HG03575 (cell line): ENCODE data around the gene OR10G4.
"Not testable (repeated sequence)": the region's sequence is repeated elsewhere in the genome, so short reads cannot be mapped to it uniquely, and the experiment has no call there.

Experiments used
- ATAC-seq: cut with Tn5 transposase; IDR thresholded peaks from one replicate; pipeline ENCODE4 v1.9.1; 2021; ENCODE audit not compliant: unreplicated experiment, insufficient number of reproducible peaks, low FRiP score; ENCODE audit errors: extremely low read depth

OR10G4 gene, protein sequence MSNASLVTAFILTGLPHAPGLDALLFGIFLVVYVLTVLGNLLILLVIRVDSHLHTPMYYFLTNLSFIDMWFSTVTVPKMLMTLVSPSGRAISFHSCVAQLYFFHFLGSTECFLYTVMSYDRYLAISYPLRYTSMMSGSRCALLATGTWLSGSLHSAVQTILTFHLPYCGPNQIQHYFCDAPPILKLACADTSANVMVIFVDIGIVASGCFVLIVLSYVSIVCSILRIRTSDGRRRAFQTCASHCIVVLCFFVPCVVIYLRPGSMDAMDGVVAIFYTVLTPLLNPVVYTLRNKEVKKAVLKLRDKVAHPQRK

DNA sequence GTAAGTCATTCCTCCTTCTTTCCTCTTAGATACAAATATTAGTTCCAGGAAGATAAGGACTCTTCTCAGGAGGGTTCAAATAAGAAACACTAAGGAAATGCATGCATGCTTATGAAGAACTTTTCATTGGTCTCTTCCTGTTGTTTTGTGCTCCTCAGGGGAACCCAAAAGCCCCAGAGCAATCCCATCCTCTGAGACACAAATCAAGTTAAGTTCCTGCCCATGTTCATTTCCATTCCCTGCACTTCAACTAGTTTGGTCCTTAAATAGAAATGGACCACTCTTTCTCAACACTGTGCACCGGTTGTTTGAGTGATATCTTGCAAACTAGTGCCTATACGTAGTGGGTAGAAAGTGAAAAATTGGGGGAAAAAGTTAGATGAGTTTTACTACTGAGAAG is at the start of gene OR10G4:
Gene OR10G4 (plus strand): TSS at position 301 of the 400 bp plus-strand sequence. CDS start 2,578 bp downstream, outside the sequence.
- no peak for ATAC-seq

DNA sequence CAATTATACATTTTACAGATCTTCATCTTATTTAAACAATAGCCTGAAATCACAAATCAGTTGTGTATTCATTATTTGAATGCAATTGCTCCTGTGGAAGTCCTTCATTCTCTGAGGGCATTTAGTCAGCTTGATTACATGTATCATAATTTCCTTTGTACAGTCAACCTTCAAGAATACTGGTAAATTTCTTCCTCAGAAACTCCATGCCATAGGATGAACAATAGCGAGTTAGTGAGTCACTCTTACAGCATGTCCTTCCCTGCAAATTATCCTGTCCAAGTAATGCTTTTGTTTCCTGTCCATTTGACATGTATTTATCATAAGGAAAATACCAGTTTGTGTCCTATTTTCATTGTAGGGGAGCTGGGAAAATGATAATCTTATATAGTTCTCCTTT is 39.0 kb upstream of the OR10G4 start:
- no peak for ATAC-seq

DNA sequence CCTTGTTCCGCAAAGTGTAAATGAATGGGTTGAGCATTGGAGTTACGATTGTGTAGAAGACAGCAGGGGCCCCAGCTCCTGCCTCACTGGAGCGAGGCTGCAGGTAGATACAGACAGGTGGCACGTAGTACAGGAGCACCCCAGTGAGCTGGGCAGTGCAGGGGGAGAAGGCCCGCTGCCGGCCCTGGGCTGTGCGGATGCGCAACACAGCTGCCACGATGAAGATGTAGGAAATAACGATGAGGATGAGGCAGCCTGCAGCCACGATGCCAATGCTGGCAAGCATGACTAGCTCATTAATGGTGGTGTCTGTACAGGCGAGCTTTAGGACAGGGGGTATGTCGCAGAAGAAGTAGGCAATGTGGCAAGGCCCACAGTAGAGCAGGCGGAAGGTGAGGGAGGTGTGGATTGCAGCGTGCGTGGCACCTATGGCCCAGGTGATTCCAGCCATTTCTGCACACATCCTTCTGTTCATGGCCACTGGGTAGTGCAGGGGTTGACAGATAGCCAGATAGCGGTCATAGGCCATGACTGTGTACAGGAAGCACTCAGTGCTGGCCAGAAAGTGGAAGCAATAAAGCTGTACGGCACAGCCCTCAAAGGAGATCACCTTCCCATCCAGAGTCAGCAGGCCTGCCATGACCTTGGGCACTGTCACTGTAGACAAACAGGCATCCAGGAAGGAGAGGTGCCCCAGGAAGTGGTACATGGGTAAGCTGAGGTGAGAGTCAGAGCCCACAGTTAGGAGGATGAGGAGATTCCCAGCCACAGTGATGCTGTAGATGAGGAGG is 35.8 kb upstream of the OR10G4 start:
- ATAC-seq = no peak

DNA sequence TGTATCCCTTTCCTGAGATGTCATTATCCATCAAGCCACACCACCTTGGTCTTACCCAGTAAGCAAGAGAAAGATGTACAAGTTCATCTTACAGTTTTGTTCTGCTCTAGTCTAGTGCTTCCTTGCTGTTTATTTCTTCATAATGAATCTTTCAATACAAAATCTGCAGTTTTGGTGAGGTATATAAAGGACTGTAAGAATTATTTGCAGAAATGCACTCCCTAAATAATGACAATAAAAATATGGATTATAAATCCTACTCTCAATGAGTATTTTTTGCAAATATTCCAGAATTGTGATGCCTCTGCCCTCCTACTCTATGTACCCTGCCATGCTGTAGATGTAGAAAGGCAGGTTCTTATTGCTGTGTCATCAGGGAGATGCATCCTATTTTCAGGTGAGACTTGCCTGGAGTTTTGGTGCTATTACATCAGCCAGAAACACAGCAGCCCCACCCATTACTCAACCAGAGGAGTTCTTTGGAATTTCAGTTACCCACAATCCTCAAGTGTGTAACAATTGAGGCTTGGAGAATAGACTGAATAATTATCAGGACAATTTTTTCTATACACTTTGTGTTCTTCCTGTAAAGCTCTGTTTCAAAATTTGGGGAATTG is 35.0 kb upstream of the OR10G4 start, which contains the start of gene OR10S1:
Gene OR10S1 (minus strand): TSS at position 51 of the 617 bp plus-strand sequence. CDS start 117 bp downstream, outside the sequence.
- ATAC-seq = no peak

GRCh38 chr11:123979311-123979710 is 33.5 kb upstream of the OR10G4 start:
- ATAC-seq = no peak

DNA sequence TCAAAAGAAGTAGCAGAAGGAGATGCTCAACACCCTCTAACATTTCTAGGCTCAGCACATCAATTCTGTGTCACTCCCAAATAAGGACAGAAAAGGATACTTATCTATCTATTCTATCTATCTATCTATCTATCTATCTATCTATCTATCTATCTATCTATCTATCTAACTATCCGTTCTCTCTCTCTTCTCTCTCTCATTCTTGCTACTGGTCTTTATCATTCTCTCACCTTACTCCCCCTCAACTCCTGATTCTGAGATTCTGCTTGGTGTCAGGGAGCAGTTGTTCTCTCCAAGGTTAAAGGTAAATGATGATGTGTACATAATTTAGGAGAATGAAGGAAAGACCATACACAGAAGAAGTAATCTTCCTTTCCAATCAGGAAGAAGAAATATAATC is 17.7 kb upstream of the OR10G4 start, which contains the start of gene OR10G6:
Gene OR10G6 (minus strand): TSS at position 43 of the 400 bp plus-strand sequence. CDS start 0 bp downstream, at position 43.
- ATAC-seq = no peak

DNA sequence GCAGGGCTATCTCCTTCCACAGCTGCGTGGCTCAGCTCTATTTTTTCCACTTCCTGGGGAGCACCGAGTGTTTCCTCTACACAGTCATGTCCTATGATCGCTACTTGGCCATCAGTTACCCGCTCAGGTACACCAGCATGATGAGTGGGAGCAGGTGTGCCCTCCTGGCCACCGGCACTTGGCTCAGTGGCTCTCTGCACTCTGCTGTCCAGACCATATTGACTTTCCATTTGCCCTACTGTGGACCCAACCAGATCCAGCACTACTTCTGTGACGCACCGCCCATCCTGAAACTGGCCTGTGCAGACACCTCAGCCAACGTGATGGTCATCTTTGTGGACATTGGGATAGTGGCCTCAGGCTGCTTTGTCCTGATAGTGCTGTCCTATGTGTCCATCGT is 3.0 kb downstream of the OR10G4 start:
- ATAC-seq = not testable (repeated sequence)

DNA sequence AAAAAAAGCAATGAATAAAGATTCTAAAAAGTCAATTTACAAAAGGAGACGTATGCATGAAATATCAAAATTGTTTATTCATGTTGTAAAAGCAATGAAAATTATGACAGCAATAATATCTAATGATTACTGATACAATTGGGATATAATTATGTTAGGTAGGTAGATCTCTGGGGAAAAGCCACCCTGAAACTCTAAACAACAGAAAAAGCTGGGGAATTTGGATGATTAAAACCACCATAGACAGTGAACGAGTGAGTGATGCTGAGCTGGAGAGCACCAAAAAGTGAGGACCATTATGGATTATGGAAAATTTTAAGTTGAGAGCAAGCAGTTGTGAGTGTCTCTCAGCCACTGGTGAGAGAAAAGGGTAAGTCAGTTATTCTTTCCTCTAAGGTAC is 13.7 kb downstream of the OR10G4 start, which contains the start of gene OR10G8:
Gene OR10G8 (plus strand): TSS at position 301 of the 400 bp plus-strand sequence. CDS start 2,825 bp downstream, outside the sequence.
- no peak for ATAC-seq

DNA sequence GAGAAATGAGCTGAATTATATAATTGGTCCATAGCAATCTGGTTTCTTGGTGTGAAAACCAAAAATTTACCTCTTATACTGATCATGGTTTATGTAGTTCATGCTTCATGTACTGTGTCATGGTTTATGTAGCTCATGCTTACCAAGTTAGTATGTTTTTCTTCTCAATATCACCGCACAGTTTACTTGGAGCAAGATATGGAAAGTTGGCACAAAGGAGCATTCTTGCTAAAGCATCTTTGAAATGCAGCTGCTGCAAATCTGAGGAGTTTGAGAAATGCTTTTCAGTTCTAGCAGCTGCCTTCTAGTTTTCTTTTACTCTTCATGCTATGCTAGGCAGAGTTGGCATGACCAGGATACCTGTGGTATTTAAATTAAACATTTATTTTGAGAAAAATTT is 23.9 kb downstream of the OR10G4 start:
- no peak for ATAC-seq

DNA sequence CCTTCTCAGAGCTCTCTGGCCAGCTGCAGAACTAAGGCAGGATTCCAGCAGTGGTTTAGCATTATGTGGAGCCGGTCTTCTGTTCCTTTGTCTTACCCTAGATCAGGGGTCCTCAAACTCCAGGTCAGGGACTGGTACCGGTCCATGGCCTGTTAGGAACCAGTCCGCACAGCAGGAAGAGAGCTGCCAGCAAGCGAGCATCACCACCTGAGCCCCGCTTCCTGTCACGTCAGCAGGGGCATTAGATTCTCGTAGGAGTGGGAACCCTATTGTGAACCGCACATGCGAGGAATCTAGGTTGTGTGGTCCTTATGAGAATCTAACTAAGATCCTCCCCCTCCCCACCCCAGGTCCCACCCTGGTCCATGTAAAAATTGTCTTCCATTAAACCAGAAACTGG is 26.8 kb downstream of the OR10G4 start:
- no peak for ATAC-seq

- ATAC-seq = no peak
Measured at GRCh38 chr11:124041254-124041653, 28.5 kb downstream of the OR10G4 start, which contains the start of gene OR10G7. Gene OR10G7, minus strand, starts transcription at chr11:124041325. Its CDS starts 2,324 bp downstream, at chr11:124039001.

DNA sequence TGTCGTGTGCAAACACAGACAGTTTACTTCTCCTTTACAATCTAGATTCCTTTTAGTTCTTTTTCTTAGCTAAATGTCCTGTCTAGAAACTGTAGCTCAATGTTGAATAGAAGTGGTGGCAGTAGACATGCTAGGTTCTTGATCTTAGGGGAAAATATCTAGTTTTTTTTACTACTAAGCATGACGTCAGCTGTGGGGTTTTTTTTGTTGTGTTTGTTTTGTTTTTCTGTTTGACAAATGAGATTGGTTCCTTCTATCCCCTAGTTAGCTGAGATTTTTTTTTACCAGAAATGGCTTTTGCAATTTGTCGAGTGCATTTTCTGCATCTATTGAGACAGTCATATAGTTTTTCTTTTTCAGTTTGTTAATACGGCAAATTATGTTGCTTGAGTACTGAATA is 30.6 kb downstream of the OR10G4 start:
- no peak for ATAC-seq

GRCh38 chr11:124050748-124051147 is 38.0 kb downstream of the OR10G4 start:
- ATAC-seq = no peak

DNA sequence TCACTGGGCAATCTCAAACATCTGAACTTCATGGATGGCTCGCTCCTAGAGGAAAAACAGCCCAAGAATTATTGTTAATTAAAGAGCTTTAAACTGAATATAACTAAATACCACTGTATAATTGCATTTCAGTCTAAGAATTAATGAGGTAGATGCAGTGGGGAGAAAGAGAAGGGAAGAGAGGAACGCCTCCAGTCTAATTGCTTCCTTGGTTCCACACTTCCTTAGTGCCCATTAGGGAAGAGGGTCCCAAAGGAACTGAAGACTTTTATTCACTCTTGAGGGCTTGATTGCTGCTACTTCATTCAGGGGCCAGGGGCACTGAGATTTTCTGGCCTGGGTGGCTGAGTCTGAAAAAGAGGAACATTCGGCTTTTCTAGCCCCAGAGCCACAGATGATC is 40.2 kb downstream of the OR10G4 start:
- ATAC-seq = no peak
